Endometrium (tissue), 2 donors: Measurements from ENCODE around the gene FKBP15.

Source experiments
- FAIRE-seq: peaks from 2 replicates; lab custom pipeline; 2012; peaks lifted over from hg19 to GRCh38; lab: Jason Lieb, UNC
- donor health status: control.
- donor health status: control.

Gene FKBP15

DNA sequence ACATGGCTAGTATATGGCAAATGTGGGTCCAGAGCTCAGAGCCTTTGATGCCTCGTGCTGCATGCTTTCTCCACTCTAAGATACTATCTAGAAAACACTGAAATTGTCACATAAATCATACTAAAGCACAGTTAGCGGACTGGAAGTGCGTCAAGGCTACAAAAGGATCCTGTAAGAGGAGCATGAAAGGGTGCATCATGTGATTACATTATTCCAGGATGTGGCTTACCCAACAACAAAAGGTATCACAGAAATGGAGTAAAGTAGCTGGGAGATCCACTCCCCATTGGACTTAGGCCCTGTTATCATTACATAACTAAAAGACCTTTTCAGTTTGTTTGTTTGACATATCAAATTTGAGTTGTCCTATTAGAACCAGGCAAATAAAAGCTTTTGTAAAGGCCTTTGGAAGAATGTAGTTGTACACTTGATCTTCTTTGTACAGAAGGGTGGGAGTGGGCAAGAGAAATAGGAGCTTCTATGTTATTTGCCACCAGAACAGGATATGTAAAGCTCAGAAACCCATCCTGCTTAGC lies 7.1 kb upstream of the FKBP15 start:
- no peak for FAIRE-seq

GRCh38 chr9:113227436-113227835 lies 6.4 kb upstream of the FKBP15 start:
- FAIRE-seq, result no peak

- FAIRE-seq, result no peak
These were observed 2.9 kb upstream of the FKBP15 start for GRCh38 chr9:113223963-113224362.

DNA sequence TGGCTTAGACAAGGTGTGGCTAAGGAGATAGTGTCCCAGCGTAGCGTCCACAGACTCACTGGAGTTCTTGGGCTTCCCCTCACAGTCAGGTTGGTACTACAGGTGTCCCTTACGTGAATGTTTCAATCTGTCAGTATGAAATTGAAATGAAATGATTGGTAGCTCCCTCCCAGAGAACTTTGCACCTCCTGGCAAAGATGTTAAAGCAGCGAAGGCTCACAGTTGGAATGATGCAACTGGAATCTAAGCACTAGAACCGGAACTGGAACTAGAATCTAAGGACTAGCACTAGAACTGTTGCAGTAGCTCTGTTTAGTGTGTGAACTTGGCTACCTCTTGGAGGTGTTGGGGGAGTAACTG lies 1.4 kb upstream of the FKBP15 start:
- no peak for FAIRE-seq

- FAIRE-seq, result no peak
These were observed 864 bp upstream of the FKBP15 start for GRCh38 chr9:113221800-113222481.

GRCh38 chr9:113220467-113221002 lies 542 bp downstream of the FKBP15 start:
- no peak for FAIRE-seq

DNA sequence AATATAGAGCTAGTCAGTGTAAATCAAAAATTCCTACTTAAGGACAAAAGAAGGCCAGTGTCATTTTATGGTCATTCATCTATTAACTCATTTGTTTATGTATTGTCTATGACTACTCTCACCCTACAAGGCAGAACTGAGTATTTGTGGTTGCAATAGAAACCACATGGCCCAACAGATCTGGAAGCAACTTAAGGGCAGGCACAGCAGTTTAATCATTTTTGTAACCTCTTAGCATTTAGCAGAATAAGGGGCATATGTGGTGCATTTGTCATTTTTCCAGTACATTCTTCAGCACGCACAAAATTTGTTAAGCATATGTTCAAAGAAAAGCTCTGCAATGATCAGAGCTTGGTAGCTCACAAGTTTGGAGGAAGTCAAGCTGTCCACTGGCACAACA lies 1.1 kb downstream of the FKBP15 start:
- FAIRE-seq, result no peak

DNA sequence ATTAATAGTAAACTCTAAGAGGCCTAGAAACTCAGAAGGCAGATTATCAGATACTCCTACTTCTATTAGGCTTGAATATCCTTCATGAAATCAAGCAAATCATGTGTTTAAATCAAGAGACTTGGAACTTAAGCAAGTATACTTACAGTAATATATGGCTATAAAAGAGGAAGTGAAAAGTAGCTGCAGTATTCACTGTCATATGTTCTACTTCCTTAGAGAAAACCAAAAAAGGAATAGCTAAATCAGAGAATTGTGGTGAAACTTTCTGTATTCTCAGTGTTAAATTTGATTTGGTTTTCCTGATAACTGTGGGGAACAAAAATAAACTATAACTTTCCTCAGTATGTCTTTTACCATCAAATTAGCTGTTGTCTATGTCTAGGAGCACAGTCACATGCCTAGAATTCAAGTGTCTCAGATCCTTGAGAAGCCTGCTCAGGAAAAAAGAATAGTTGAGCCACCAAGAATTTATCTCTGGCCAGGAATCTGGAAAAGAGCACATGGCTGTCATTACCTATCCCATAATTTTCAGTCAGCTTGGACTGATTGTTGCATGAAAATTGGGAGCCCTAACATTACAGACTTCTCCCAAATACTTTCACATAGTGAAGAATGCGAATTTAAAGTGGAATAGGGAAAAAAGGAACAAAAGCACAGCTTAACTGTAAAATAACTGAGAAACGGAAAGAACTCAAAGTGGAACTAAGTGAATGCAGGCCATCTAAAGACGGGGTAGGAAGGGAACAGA lies 1.7 kb downstream of the FKBP15 start:
- no peak for FAIRE-seq

DNA sequence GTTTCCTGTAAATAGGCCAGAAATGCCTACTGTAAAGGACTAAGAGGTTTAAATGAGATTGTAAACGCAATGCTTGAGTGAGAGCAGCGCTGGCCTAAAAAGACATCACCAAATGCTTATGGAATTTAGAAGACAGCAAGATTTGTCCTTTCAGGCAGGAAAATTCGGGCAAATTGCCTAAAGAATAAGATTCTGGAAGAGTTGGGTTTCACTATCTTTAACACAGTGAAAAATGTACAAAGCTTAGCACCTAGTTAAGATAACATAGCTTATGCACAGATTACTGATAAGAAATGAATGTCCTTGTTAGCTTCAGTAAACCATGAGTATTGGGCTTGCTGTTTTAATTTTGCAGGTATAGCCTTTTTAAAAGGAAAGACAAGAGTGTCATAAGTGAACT lies 4.7 kb downstream of the FKBP15 start:
- no peak for FAIRE-seq

- no peak for FAIRE-seq
These were observed 5.9 kb downstream of the FKBP15 start for GRCh38 chr9:113215132-113215531.

- FAIRE-seq, result no peak
These were observed 10.3 kb downstream of the FKBP15 start for GRCh38 chr9:113210815-113211214.

- FAIRE-seq, result no peak
These were observed 15.2 kb downstream of the FKBP15 start for GRCh38 chr9:113205861-113206260.

DNA sequence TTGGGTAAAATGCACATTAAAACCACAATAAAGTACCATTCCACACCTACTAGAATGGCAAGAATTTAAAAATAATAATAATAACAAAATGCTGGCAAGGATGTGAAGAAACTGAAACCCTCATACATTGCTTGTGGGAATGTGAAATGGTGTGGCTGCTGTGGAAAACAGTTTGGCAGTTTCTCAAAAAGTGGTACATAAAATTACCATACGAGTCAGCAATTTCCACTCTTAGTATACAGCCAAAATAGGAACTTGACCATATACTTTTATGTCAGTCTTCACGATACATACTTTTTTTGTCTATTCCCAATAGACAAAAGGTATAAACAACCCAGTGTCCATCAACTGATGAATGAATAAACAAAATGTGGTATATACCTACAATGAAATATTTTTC lies 15.6 kb downstream of the FKBP15 start:
- FAIRE-seq, result no peak

DNA sequence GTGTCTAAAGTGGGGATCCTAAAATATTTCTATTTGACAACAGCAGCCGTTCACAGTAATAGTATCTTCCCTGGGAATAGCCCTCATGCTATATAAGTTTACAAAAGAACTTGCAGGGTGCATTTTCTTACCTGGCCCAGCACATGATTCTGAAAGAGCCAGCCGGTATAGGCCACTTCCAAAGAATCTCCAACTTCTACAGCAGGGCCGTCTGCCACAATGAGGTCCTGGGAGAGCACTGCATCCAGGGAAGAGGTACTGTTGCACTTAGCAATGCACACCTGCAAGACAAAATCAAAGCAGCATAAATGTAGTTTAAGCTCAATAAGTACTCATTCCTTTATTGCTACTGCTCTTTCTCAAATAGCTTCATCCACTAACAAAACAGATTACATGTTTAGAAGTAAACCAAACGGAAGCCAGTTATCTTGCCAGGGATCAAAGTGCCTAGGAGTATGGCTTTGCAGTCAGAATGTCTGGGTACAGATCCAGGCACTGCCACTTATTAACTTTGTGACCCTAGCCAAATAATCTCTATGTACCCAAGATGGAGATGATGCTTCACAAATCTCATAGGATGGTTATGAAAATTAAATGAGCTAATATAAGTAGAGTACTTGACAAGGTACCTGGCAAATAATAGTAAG lies 21.3 kb downstream of the FKBP15 start:
- FAIRE-seq, result no peak

DNA sequence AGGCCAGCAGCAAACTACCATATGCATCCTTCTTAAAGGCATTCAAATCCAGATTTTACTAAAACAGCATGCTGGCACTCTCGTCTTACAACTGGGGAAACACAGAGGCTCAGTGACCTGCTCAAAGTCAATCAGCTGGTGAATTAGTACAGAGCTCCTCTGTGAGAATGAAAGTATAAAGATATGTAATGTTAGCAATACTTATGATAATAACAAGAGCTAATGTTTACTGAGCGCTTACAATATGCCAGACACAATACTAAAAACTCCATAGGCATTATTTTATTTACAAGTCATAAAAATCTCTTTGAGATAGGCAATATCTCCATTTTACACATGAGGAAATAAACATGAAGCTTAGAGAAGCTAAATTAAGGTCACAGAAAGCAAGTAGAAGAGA lies 28.6 kb downstream of the FKBP15 start:
- no peak for FAIRE-seq

DNA sequence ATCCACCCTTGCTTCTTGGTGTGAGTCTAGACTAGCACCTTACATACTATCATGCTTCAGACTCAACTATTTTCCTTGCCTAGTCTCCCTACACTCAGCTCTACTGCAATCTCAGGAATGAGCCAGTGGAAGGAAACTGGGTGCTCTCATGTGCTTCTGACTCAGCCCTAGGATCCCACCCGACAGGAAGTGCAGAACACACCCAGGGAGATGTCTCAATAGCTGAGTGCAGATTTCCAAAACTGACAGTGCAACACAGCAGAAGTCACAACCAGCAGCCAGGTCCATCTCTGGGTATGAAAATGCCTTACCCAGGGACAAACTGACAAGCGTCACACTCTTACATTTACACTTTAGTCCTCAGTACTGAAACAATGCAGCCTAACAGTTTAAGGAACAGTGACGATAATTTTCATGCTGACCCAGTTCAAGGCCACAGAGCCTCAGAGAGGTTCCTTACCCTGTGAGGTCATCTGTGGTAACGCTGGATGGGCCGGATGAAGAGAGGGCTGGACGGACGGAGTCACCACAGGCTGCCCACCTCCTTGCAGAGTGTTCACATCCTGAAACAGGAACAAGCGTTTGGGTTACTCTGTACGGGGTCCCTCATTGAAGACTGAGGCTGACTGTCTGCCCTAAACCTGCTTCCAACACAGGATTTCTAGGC lies 33.0 kb downstream of the FKBP15 start:
- no peak for FAIRE-seq

DNA sequence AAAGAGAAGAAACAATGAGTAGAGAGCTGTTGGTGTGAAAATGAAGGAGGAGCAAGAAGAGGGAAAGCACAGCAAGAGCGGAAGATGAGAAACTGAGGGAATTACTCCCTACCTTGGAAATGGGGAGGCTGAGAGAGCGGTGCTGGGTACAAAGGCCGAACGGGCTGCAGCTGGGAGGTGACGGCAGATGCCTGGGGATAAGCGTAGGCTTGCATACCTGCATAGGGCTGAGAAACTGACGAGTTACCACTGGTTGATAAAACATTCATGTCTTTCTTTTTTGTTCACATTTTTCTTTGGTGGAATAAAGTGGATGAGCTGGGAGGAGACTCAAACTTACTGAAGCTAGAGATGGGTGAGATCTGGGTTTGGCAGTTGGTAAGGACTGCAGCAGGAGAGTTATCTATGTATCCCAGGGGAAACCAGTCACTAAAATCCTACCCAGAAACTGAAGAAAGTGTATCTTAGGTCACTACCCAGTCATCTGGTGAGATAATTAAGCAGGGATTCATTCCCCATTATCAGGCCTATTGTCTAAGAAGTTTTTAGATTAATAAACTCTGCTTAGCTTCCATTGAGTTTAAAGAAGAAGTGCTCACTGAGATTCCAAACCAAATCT lies 34.8 kb downstream of the FKBP15 start:
- FAIRE-seq, result no peak

DNA sequence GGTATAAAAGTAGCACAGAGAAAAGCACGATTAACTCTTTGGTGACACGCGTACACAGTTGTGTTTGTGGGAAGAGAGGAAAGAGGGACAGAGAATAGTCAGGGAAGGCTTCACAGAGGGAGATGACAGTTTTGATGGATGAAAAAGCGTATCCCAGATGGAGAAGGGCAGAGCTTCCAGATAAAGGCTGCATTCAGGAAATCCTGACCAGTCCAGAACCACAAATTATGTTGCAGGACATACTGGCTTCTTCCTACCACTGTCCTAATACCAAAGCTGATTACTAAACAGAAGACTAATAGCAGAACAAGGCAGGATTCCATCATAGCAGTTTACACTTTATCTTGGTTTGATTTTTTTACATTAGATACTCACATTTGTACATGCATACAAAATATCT lies 35.8 kb downstream of the FKBP15 start:
- FAIRE-seq, result no peak

DNA sequence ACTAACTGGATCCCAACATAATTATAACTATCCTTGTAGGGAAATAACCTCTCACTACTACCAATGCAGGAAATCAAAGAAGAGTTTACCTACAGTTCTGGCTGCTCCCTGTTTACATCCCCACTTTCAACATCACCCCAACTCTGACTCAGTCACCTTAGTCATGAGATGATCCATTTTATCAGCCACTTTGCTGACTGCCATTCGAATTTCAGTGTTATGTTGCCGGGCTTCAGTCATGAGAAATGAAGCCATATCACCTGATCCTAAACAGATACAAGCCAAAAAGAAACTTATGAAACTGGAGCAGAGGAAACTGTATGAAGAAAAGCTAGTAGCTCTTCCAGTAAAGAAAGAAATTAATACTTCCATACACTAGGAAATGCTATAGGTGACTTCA lies 36.5 kb downstream of the FKBP15 start:
- FAIRE-seq, result no peak

DNA sequence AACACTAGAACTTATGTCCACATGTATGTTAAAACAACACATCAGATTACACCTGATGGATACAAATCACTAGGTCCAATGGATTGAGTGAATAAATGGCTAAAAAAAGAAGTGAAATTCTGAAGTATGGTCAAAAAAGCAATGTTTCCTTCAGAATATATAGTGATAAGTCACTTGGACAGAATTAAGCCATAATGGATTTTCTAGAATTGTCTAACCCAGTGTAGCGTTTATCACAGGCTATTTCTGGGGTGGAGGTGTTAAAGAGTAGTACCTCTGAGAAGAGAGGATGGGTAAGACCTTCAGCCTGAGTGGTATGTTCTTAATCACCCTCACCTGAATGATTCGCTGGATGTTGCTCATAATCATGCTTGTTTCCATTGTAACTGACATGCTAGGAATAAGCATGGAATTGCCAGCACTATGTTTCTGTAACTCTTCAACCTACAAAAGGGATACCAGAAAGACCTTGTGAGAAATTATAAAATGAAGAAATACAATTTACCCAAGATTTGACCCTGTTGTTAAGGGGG lies 37.1 kb downstream of the FKBP15 start:
- FAIRE-seq, result no peak

- no peak for FAIRE-seq
These were observed 39.9 kb downstream of the FKBP15 start for GRCh38 chr9:113181165-113181564.

GRCh38 chr9:113179839-113180238 lies 41.2 kb downstream of the FKBP15 start:
- FAIRE-seq, result no peak
